ENCODE results near the gene SYNC.
"Not testable (repeated sequence)": the region's sequence is repeated elsewhere in the genome, so short reads cannot be mapped to it uniquely, and the experiment has no call there.

The SYNC gene

GRCh38 chr1:32642292-32642827 lies 60.2 kb downstream of the SYNC start:
- not testable (repeated sequence) for DNase-seq (ENCODE audit: low read depth in 2 of 2)

- DNase-seq (ENCODE audit: low read depth in 2 of 2), result peak; percentile 32 to 40
Observed at GRCh38 chr1:32639489-32640075, 63.0 kb downstream of the SYNC start.

- no peak for DNase-seq (ENCODE audit: low read depth in 2 of 2)
Observed at GRCh38 chr1:32636914-32637645, 65.5 kb downstream of the SYNC start.

- DNase-seq (ENCODE audit: low read depth in 2 of 2), result no peak
Observed at GRCh38 chr1:32635508-32636277, 66.9 kb downstream of the SYNC start.

- DNase-seq (ENCODE audit: low read depth in 2 of 2), result no peak
Observed at GRCh38 chr1:32632829-32633228, 69.7 kb downstream of the SYNC start.

GRCh38 chr1:32630173-32630572 lies 72.4 kb downstream of the SYNC start:
- DNase-seq (ENCODE audit: low read depth in 2 of 2), result not testable (repeated sequence)
